Subcutaneous adipose tissue (tissue), 4 donors: ENCODE results near the gene RNF150. TPM values are rescaled to one million over a fixed set of nuclear protein-coding genes. Genes with fewer than 3 reads are reported as not detected.

Source experiments
- CTCF ChIP-seq: fragments of 450-650 bp; IDR thresholded peaks from one replicate; pipeline ENCODE4 v1.5.1; 2016; ENCODE audit warnings: low read depth, mild to moderate bottlenecking, control low read depth, antibody characterized with exemption, moderate library complexity
- total RNA-seq, 4 donors: library from RNA; depleted of rRNA; stranded (reverse); fragments of >200 nt; gene quantifications; one replicate each; pipeline ENCODE4 v1.1.0, GENCODE V29; 2016

Gene RNF150
- total RNA-seq, 4 donors from 2014 or later = 8.6 to 44.8 (median 22.6) TPM

- TF ChIP-seq CTCF = no peak
Measured at GRCh38 chr4:140875746-140876452, 257.4 kb downstream of the RNF150 start.

- TF ChIP-seq CTCF = no peak
Measured at GRCh38 chr4:140874056-140874455, 259.2 kb downstream of the RNF150 start.

- TF ChIP-seq CTCF = no peak
Measured at GRCh38 chr4:140871368-140871767, 261.9 kb downstream of the RNF150 start.

- no peak for TF ChIP-seq CTCF
Measured at GRCh38 chr4:140870427-140870826, 262.8 kb downstream of the RNF150 start.

GRCh38 chr4:140869446-140869845 is 263.8 kb downstream of the RNF150 start:
- no peak for TF ChIP-seq CTCF

GRCh38 chr4:140867356-140867755 is 265.9 kb downstream of the RNF150 start:
- no peak for TF ChIP-seq CTCF

- TF ChIP-seq CTCF = no peak
Measured at GRCh38 chr4:140866492-140867005, 266.7 kb downstream of the RNF150 start.
